Neutrophil (primary cell): ENCODE data around the gene ATF6.

Source experiments
- H3K27ac ChIP-seq: fragments of 200-600 bp; sonication (generic); 2 replicates; pipeline ENCODE4 v1.5.1; 2016; ENCODE audit warnings: mild to moderate bottlenecking, moderate library complexity
- H3K27me3 ChIP-seq: fragments of 200-600 bp; sonication (generic); 2 replicates; pipeline ENCODE4 v1.6.0; 2016; ENCODE audit warnings: mild to moderate bottlenecking
- H3K36me3 ChIP-seq: fragments of 200-600 bp; sonication (generic); 2 replicates; pipeline ENCODE4 v1.5.1; 2017
- H3K4me1 ChIP-seq, 2 experiments: fragments of 200-600 bp in 1 of 2; sonication (generic) in 1 of 2; 1 replicate in 1 of 2; 2 replicates in 1 of 2; pipeline versions ENCODE4 v1.5.1 to v1.6.1; 2013 to 2016; ENCODE audit warnings: low read depth in 1 of 2, low read length in 1 of 2, mild to moderate bottlenecking in 1 of 2, moderate library complexity in 1 of 2; ENCODE audit not compliant: control insufficient read depth in 1 of 2, insufficient read depth in 1 of 2
- H3K4me3 ChIP-seq, 2 experiments: fragments of 200-600 bp in 1 of 2; sonication (generic) in 1 of 2; 1 replicate in 1 of 2; 2 replicates in 1 of 2; pipeline ENCODE4 v1.5.1; 2013 to 2016; ENCODE audit warnings: low read depth in 1 of 2, low read length in 1 of 2, mild to moderate bottlenecking in 1 of 2, moderate library complexity in 1 of 2
- H3K9me3 ChIP-seq: fragments of 200-600 bp; sonication (generic); 2 replicates; pipeline ENCODE4 v1.5.1; 2016
- CTCF ChIP-seq: fragments of 200-600 bp; sonication (generic); IDR thresholded peaks from 2 replicates; pipeline ENCODE4 v1.5.1; 2016; ENCODE audit warnings: antibody characterized with exemption

Gene ATF6

GRCh38 chr1:161952607-161953172 is 186.6 kb downstream of the ATF6 start:
- peaks cover 5 to 11% of the 10 kb centered on the region in 2 experiments for H3K4me1 ChIP-seq
- H3K27me3 ChIP-seq: no peaks in the 10 kb centered on the region
- no peak overlapping the region for H3K4me3 ChIP-seq
- no peak overlapping the region for H3K27ac ChIP-seq
- no peaks in the 10 kb centered on the region for H3K36me3 ChIP-seq
- H3K9me3 ChIP-seq: no peaks in the 10 kb centered on the region
- no peak for TF ChIP-seq CTCF

- Histone ChIP-seq H3K27me3 (no peaks in the 10 kb centered on the region), H3K27ac (peak overlapping the region; percentile 29), H3K4me1 (peaks cover 5 to 11% of the 10 kb centered on the region in 2 experiments), H3K9me3 (no peaks in the 10 kb centered on the region), H3K4me3 (no peak overlapping the region), H3K36me3 (peaks cover 5% of the 10 kb centered on the region)
- TF ChIP-seq CTCF: no peak
Measured at GRCh38 chr1:161953256-161953920, 187.3 kb downstream of the ATF6 start.

- no peaks in the 10 kb centered on the region for H3K9me3 ChIP-seq
- no peaks in the 10 kb centered on the region for H3K27me3 ChIP-seq
- H3K36me3 ChIP-seq: peaks cover 12% of the 10 kb centered on the region
- H3K4me3 ChIP-seq: no peak overlapping the region
- H3K4me1 ChIP-seq: peaks cover 5 to 11% of the 10 kb centered on the region in 2 experiments
- H3K27ac ChIP-seq: peak overlapping the region; percentile 29
- no peak for TF ChIP-seq CTCF
Measured at GRCh38 chr1:161954050-161954449, 187.9 kb downstream of the ATF6 start.

- Histone ChIP-seq H3K4me3 (no peak overlapping the region), H3K4me1 (peaks cover 5 to 11% of the 10 kb centered on the region in 2 experiments), H3K27me3 (no peaks in the 10 kb centered on the region), H3K27ac (peak overlapping the region; percentile 29), H3K36me3 (peaks cover 14% of the 10 kb centered on the region), H3K9me3 (no peaks in the 10 kb centered on the region)
- TF ChIP-seq CTCF: no peak
Measured at GRCh38 chr1:161954466-161954865, 188.3 kb downstream of the ATF6 start.

GRCh38 chr1:161955606-161956005 is 189.5 kb downstream of the ATF6 start:
- H3K4me1 ChIP-seq: peaks cover 5 to 11% of the 10 kb centered on the region in 2 experiments
- peaks cover 17% of the 10 kb centered on the region for H3K36me3 ChIP-seq
- no peak overlapping the region for H3K27ac ChIP-seq
- TF ChIP-seq CTCF: no peak
- no peaks in the 10 kb centered on the region for H3K27me3 ChIP-seq
- no peak overlapping the region for H3K4me3 ChIP-seq
- H3K9me3 ChIP-seq: no peaks in the 10 kb centered on the region
